Measurements from ENCODE around the gene TET3. TPM values are rescaled to one million over a fixed set of nuclear protein-coding genes. Genes with fewer than 3 reads are reported as not detected.

The TET3 gene
- total and polyA plus RNA-seq, 2 donors (not counting 1 experiment from before 2014, with no cell fraction given), result 2.1 to 3.1 TPM

DNA sequence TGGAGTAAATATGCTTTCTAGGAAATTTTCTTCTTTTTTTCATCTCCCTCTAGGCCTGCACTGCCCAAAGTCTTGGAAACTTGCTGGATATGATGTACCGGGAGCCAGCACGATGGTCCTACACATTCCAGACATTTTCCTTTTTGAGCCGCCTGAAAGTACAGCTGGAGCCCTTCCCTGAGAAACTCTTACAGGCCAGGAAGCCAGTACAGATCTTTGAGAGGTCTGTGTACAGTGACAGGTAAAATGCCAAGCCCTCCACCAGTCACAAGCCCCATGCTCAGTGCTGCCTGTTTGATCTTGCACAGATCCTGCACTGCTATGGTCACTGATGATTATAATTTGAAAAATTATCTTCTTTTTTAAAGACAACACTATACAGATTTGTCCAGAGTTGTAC, 38.0 kb upstream of the TET3 start:
- H3K4me2 ChIP-seq (ENCODE audit: extremely low read depth, insufficient read depth, low read length), result no peak overlapping the region
- no peak for DNase-seq (ENCODE audit: low read depth in 2 of 2)
- H3K4me1 ChIP-seq (ENCODE audit: control insufficient read depth, extremely low read depth, insufficient read depth, low read length), result no peaks in the 10 kb centered on the region
- peaks cover 4% of the 10 kb centered on the region for H4K20me1 ChIP-seq (ENCODE audit: control insufficient read depth, extremely low read depth, insufficient read depth, low read length)
- H3K9me3 ChIP-seq (ENCODE audit: control insufficient read depth, insufficient read depth, low read depth, low read length), result no peaks in the 10 kb centered on the region
- no peak overlapping the region for H3K4me3 ChIP-seq (replicated peaks in 1 of 4; ENCODE audit: control extremely low read depth in 1 of 4, insufficient read depth in 1 of 4, low read depth in 3 of 4, low read length in 4 of 4)
- peaks cover 10% of the 10 kb centered on the region for H3K36me3 ChIP-seq (ENCODE audit: control insufficient read depth, insufficient read depth, low read length)
- no peak for TF ChIP-seq CTCF (conservative IDR thresholded peaks at IDR 0.05 in 1 of 2, IDR thresholded peaks at IDR 0.05 in 1 of 2; ENCODE audit: low read depth in 1 of 2, low read length in 2 of 2)
- no peak for TF ChIP-seq EZH2 (IDR thresholded peaks at IDR 0.05; ENCODE audit: low read length, missing control alignments)
- H3K27ac ChIP-seq (ENCODE audit: insufficient read depth, low read length), result no peak overlapping the region
- no peak overlapping the region for H2AFZ ChIP-seq (ENCODE audit: low read length)
- H3K27me3 ChIP-seq (ENCODE audit: control insufficient read depth, insufficient read depth, low read length), result no peaks in the 10 kb centered on the region
- H3K79me2 ChIP-seq (ENCODE audit: control insufficient read depth, insufficient read depth, low read length), result peaks cover 15% of the 10 kb centered on the region
- no peak overlapping the region for H3K9ac ChIP-seq (ENCODE audit: insufficient read depth, low read length)

DNA sequence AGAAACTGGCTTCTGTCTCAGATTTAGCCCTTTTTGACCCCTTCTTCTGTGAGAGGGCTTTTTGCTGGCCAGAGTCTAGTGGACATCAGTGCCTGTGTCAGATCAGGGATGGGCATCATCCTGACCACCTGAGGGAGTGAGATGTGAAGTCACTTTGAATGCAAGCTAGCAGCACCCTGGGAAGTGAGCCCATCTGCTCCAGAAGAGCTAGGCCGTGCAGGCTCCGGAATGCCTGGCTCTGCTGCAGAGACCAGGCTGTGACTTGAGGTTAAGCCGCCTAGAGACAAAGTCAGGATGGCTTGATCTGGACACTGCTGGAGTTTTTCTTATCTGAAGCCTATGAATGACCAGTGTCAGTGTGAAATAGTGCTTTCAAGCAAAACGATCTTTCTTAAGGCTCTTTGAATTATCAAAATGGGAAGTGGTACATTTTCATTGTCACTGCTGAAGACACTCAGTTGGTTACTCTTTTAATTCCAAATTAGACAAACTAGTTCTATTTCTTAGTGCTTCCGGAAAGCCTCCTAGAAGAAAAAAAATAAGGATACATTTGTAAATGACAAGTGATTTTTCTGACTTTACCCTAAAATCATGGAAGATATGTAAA, 37.2 kb upstream of the TET3 start:
- Histone ChIP-seq H4K20me1 (ENCODE audit: control insufficient read depth, extremely low read depth, insufficient read depth, low read length) (peaks cover 3% of the 10 kb centered on the region), H3K36me3 (ENCODE audit: control insufficient read depth, insufficient read depth, low read length) (peaks cover 10% of the 10 kb centered on the region)

DNA sequence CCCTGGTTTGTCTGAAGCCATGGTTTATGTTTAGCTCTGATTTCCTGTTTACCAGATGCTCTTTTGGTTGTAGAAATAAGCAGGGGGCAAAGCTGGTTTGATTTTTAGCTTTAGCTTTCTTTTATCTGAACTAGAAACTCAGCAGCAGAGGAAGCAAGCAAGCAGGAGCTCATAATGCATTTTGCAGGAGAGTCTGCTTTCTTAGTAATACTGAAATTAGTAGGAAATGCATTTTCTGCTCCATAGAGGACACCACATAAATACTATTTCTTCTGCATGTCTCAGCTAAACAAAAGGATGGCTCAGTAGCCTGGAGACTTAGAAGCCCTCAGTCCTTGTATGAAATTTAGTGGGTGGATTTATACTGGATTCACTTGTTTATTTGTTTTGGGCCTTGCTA, 34.9 kb upstream of the TET3 start:
- Histone ChIP-seq H4K20me1 (ENCODE audit: control insufficient read depth, extremely low read depth, insufficient read depth, low read length) (no peaks in the 10 kb centered on the region), H3K4me2 (ENCODE audit: extremely low read depth, insufficient read depth, low read length) (no peak overlapping the region), H3K79me2 (ENCODE audit: control insufficient read depth, insufficient read depth, low read length) (peaks cover 2% of the 10 kb centered on the region), H3K36me3 (ENCODE audit: control insufficient read depth, insufficient read depth, low read length) (peaks cover 10% of the 10 kb centered on the region), H2AFZ (ENCODE audit: low read length) (no peak overlapping the region), H3K27me3 (ENCODE audit: control insufficient read depth, insufficient read depth, low read length) (no peaks in the 10 kb centered on the region), H3K9me3 (ENCODE audit: control insufficient read depth, insufficient read depth, low read depth, low read length) (no peaks in the 10 kb centered on the region), H3K9ac (ENCODE audit: insufficient read depth, low read length) (no peak overlapping the region), H3K4me3 (replicated peaks in 1 of 4; ENCODE audit: control extremely low read depth in 1 of 4, insufficient read depth in 1 of 4, low read depth in 3 of 4, low read length in 4 of 4) (no peak overlapping the region), H3K27ac (ENCODE audit: insufficient read depth, low read length) (no peak overlapping the region), H3K4me1 (ENCODE audit: control insufficient read depth, extremely low read depth, insufficient read depth, low read length) (no peaks in the 10 kb centered on the region)
- DNase-seq (ENCODE audit: low read depth in 2 of 2), result no peak
- TF ChIP-seq EZH2 (IDR thresholded peaks at IDR 0.05; ENCODE audit: low read length, missing control alignments), result no peak
- no peak for TF ChIP-seq CTCF (conservative IDR thresholded peaks at IDR 0.05 in 1 of 2, IDR thresholded peaks at IDR 0.05 in 1 of 2; ENCODE audit: low read depth in 1 of 2, low read length in 2 of 2)

More for the DNA sequence above, 37.2 kb upstream of the TET3 start:
- Histone ChIP-seq H3K9me3 (ENCODE audit: control insufficient read depth, insufficient read depth, low read depth, low read length) (no peaks in the 10 kb centered on the region), H3K27ac (ENCODE audit: insufficient read depth, low read length) (no peak overlapping the region), H3K4me2 (ENCODE audit: extremely low read depth, insufficient read depth, low read length) (no peak overlapping the region), H3K27me3 (ENCODE audit: control insufficient read depth, insufficient read depth, low read length) (no peaks in the 10 kb centered on the region), H2AFZ (ENCODE audit: low read length) (no peak overlapping the region), H3K9ac (ENCODE audit: insufficient read depth, low read length) (no peak overlapping the region), H3K4me3 (replicated peaks in 1 of 4; ENCODE audit: control extremely low read depth in 1 of 4, insufficient read depth in 1 of 4, low read depth in 3 of 4, low read length in 4 of 4) (no peak overlapping the region), H3K4me1 (ENCODE audit: control insufficient read depth, extremely low read depth, insufficient read depth, low read length) (no peaks in the 10 kb centered on the region), H3K79me2 (ENCODE audit: control insufficient read depth, insufficient read depth, low read length) (peaks cover 14% of the 10 kb centered on the region)
- TF ChIP-seq CTCF (conservative IDR thresholded peaks at IDR 0.05 in 1 of 2, IDR thresholded peaks at IDR 0.05 in 1 of 2; ENCODE audit: low read depth in 1 of 2, low read length in 2 of 2) (no peak), EZH2 (IDR thresholded peaks at IDR 0.05; ENCODE audit: low read length, missing control alignments) (no peak)
- no peak for DNase-seq (ENCODE audit: low read depth in 2 of 2)
